Stimulated activated CD8-positive, alpha-beta memory T cell treated with anti-CD3 and anti-CD28 coated beads, Interleukin-12 subunit alpha, Interleukin-12 subunit beta, amount 100 ng/mL, for 24 hours (primary cell): ENCODE results near the gene SYCE3.
"Not testable (repeated sequence)": the region's sequence is repeated elsewhere in the genome, so short reads cannot be mapped to it uniquely, and the experiment has no call there.

ENCODE experiments used
- DNase-seq: peaks from one replicate; pipeline ENCODE4 v3.0.0-alpha.2; 2020; ENCODE audit errors: extremely low read depth

Gene SYCE3

DNA sequence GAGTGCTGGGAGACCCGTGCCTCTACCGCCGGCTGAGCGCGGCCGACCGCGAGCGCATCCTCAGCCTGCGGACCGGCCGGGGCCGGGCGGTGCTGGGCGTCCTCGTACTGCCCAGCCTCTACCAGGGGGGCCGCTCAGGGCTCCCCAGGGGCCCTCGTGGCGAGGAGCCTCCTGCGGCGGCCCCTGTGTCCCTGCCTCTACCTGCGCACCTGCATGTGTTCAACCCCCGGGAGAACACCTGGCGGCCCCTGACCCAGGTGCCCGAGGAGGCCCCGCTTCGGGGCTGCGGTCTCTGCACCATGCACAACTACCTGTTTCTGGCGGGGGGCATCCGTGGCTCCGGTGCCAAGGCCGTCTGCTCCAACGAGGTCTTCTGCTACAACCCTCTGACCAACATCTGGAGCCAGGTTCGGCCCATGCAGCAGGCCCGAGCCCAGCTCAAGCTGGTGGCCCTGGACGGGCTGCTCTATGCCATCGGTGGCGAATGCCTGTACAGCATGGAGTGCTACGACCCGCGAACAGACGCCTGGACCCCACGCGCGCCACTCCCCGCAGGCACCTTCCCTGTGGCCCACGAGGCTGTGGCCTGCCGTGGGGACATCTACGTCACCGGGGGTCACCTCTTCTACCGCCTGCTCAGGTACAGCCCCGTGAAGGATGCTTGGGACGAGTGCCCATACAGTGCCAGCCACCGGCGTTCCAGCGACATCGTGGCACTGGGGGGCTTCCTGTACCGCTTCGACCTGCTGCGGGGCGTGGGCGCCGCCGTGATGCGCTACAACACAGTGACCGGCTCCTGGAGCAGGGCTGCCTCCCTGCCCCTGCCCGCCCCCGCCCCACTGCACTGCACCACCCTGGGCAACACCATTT lies 13.6 kb downstream of the SYCE3 start:
- DNase-seq: no peak

DNA sequence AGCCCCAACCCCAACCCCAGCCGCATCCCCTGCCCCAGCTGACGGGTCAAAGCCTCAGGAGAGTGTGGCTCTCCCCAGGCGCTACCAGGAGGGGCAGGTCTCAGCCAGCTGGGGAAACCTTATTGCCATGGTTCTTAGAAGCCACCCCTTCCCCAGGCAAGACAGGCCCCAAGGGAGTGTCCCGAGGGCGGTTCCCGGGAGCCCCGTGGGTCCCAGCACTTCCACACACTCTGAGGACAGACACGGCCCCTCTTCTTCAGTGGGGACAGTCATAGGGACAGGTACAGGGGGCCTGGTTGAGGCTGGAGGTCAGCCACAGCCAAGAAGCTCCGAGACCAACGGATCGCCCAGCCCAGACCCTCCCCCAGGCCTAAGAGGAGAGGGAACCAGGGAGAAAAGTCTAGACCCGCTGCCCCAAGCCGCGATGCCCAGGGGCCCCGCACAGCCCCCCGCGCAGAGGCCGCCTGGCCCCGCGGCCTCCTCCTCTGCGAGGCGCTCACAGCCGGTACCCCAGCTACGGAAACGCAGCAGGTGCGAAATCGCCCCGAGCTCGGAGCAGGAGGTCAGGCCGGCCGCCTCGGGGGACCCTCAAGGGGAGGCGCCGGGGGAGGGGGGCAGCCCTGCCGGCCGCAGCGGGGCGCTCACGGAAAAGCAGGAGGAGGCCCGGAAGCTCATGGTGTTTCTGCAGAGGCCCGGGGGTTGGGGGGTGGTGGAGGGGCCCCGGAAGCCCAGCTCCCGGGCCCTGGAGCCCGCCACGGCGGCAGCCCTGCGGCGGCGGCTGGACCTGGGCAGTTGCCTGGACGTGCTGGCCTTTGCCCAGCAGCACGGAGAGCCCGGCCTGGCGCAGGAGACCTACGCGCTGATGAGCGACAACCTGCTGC lies 14.4 kb downstream of the SYCE3 start:
- DNase-seq: no peak

DNA sequence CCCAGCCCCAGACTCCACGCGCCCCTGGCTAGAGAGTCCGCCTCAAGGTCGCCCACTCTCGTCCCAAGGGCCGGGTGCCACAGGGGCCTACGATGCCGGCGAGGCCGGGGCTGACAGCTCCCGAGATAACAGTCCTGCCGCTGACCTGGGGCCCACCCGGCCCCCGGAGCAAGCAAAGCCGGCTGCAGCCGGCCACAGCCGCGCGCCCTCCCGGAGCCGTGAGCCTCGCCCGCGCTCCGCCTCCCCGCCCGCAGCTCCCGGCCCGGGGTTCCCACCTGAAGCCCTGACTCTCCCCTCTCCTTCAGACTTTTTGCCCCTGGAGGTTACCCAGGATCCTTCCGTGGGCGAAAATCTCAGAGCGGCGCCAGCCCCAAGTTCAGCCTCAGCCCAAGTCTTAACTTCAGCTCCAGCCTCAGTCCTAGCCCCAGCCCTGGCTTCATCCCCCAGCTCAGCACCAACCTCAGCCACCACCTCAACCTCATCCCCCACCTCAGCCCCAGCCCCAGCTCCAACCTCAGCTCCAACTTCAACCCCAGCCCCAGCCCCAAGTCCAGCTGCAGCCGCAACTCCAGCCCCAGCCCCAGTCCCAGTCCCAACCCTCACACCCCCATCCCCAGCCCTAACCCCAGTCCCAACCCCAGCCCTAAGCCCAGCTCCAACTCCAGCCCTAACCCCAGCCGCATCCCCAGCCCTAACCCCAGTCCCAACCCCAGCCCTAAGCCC lies 15.3 kb downstream of the SYCE3 start:
- DNase-seq: no peak

DNA sequence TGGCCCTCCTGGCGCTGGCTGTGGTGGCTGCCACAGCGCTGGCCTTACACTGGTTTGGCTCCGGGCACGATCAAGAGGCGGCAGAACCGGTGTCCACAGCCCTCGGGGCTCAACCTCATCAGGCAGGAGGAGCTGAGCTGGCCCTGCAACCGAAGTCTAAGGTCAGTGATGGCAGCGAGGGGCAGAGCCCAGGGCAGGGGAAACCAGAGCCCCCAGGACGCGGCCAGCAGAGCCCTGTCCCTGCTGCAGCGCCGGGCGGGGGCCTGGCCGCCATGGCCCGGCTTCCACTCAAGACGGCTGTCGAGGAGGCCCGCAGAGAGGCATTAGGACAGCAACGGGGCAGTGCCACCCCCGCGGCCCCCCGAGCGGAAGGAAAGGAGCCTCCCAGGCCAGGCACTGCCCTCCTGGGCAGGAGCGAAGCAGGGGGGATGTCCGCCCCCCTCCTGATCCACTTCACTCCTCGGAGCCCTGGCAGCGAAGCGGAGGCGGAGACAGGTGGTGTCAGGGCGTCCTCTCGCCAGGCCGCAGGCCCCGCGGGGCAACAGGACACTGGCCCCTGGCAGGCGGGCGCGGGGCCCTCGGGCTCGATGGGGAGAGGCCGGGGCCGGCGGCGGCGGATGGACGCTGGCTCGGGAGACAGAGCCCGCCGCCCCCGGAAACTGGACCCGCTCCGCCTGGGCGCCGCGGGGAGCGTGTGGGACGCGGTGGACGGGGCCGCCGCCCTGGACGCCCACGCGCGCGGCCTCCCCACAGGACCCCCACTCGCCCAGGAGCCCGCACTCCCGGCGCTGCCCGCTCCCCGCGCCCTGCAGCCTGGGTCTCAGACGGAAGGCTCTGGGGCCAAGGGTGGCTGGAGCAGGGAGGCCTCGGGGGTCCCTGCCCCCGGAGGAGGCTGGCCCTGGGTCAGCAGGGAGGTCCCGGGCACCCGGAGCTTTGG lies 16.1 kb downstream of the SYCE3 start:
- no peak for DNase-seq

DNA sequence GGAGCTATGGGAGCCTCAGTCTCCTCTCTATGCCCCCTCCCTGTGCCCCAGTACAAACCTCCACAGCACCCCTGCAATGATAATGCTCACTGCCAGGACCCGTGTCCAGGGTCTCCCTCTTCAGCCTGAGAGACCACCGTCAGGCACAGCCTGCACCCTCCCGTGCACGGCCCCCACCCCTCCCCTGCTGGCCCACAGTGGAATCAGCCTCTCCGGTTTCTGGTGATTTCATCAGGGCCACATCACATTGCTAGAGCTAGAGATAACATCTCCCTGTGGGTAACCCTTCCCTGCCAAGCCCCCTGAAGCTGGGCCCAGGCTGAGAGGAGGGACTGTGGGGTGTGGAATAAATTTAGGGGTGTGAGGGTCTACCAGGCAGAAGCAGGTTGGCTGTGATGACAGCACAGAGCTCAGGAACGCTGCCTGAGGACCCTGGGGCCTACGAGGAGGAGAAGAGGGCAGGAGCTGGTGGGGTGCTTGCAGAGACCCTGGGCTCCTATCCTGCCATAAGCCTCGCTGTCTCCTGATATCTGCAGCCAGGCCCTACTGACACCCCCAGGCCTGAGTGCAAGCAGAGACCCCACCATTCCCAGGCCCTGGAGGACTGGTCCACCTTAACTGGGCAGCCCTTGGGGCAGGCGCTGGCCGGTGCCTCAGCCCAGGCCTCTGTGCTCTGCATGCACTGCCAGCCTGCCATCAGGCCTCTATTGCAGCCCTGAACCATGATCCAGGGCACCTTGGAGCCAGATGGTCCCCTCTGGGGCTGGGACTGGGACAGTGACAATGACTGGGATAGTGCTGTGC lies 17.0 kb downstream of the SYCE3 start, which contains the start of gene KLHDC7B:
TSS of gene KLHDC7B (plus strand) at position 378 of the 804 bp plus-strand sequence. CDS start at position 723, 345 bp downstream.
- DNase-seq: no peak

DNA sequence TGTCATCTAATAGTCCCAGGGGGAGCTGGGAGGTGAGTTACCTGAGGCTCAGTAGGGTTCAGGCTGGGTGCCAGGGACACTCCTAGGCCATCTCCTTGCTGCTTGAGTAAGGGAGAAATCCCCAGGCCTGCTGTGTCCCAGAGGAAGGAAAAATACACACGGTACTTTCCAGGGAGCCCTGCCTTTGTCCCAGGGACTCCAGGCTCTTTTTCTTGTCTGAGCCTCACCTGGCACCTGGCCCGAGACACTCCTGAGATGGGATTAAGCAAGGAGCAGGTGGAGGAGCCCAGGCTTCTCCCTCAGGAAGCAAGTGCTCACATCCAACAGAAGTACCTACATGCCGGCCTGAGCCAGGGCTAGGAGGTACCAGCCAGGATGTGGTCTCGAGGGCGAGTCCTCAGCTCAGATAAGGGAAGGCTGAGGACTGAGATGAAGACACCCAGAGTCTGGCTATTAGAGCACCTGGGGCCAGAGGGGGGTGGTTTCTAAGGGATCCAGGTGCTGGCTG lies 17.9 kb downstream of the SYCE3 start:
- DNase-seq: no peak

DNA sequence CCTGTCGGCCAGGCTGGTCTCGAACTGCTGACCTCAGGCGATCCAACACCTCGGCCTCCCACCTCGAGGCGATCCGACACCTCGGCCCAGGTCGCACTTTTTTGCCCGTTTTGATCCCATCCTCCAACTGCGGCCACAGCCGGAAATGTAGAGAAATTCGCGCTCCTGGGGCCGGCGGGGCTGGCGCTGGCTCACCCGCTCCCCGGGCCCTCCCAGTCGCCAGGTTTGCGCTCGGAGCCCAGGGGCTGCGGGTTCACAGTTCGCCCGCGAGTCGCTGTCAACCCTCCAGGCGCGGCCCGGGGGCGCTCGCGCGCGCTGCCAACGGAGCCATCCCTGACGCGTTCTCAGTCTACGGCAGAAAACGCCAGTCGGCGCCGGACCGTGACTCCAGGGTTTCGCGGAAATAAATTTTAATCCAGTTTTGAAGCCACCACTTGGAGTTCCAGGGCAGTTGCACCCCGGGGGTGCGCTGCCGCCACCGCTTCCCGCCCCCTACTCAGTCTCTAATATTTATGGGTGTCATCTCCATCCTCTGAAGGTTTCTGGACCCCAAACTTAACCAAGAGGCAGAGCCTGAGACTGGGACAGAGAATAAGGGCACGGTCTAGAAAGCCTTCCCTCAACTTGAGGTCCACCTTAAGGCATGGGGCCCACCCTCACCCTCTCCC lies 18.5 kb downstream of the SYCE3 start:
- DNase-seq: peak; percentile 56

DNA sequence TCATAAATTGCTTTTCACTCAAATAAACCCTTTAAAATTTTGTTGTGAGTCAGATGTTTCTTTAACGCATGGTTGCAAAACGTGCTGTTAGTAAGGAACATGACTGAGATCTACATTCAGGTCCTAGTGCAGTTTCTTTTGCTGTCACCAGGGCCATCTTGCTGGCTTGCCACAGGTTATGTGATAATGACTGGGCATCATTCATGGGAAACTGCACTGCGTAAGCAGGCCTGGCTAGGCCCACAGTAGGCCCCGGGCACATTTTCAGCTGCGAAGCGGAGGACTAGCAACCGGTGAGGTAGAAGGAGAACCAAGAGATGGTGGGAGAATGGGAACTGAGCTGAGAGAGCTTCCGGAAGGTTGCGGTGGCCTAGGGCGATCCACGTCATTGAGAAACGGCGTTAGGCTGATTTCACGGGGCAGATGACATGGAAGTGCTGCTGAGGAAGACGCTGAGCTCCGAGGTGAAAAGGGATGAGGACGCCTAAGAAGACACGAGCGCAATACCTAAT lies 20.2 kb downstream of the SYCE3 start:
- DNase-seq: no peak

DNA sequence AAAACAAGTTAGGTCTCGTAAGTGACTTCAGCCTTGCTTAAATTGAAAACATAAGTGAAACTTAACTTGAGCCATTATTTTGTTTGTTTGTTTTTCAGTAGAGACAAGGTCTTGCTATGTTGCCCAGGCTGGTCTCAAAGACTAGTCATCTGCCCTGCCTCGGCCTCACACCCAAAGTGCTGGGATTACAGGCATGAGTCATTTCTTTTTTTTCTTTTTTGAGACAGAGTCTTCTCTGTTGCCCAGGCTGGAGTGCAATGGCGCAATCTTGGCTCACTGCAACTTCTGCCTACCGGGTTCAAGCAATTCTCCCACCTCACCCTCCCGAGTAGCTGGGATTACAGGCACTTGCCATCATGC lies 21.1 kb downstream of the SYCE3 start:
- DNase-seq: not testable (repeated sequence)

DNA sequence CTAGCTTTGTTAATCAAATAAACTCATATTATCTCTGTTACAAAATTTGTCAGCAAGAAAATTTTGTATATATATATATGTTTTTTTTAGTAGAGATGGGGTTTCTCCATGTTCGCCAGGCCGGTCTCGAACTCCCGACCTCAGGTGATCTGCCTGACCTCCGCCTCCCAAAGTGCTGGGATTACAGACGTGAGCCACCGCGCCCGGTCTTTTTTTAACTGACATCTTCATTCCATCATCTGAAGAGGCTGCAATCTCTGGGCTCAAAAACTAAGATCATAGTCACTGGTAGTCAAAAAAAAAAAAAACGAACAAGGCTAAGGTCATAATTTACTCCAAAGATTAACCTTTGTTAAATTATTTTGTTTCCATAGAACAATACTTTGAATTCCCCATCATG lies 22.3 kb downstream of the SYCE3 start:
- DNase-seq: no peak

DNA sequence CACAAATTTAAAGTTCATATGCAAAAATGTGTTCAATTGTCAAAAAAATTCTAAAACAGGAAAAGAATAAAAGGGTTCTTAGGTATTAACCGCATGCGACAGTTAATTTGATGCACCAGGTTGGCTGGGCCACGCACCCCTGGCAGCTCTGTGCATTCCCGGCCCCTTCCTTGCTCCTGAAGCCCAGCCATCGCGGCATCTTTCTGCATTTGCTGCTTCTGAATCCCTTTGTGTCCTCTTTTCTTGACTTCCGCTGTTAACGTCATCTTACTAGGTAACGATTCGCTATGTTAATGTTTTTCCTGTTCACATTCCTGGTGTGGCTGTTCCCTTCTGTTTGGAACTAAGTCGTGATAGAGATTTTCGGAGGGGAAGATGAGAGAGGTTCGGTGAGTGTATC lies 25.0 kb downstream of the SYCE3 start:
- no peak for DNase-seq

DNA sequence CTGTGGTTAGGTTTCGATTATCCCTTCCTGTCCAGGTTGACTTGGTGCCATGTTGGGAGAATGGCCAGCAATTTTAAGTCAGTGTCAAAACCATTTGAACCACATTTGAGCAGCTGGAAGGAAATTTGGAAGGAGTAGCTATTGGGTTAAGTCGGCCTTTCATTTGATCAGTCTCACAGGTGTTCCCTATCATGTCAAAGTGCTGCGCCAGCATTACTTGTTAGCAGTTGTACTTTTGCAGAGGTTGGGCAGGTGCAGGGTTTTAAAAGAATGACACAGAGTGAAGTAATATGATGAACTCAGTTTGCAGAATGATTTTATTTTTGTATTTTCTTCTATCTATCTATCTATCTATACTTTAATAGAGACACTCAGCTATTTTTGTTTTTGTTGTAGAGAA lies 26.5 kb downstream of the SYCE3 start:
- no peak for DNase-seq

DNA sequence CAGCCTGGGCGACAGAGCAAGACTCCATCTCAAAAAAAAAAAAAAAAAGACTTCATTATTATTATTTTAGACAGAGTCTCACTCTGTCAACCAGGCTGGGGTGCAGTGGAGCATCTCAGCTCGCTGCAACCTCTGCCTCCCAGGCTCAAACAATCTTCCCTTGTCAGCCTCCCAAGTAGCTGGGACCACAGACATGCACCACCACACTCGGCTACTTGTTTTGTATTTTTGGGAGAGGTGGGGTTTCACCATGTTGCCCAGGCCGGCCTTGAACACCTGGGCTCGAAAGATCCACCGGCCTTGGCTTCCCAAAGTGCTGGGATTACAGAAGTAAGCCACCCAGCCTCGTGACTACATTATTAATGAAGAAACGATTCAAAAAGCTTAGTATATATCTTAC lies 27.6 kb downstream of the SYCE3 start:
- no peak for DNase-seq

DNA sequence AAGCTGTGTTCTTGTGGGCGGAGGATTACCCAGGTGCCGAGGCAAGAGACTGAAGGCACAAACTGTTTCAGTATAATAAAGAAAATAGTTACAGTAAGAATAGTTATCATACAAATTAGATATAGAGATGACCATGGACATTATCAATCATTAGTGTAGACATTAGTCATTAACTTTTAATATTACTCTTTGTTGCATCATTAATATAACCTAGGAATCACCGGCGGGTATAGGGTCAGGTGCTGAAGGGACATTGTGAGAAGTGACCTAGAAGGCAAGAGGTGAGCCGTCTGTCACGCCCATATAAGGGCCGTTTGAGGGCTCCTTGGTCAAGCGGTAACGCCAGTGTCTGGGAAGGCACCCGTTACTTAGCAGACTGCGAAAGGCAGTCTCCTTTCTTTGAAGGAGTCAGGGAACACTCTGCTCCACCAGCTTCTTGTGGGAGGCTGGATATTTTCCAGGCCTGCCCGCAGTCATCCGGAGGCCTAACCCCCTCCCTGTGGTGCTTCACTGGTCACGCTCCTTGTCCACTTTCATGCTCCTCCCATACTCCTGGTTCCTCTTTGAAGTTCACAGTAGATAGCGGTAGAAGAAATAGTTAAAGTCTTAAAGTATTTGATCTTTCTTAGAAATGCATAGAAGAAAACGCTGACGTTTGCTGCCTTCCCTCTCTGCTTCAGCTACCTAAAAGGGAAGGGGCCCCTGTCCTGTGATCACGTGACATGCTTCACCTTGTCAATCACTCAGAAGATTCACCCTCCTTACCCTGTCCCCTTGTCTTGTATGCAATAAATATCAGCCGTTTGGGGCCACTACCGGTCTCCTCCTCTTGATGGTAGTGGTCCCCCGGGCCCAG lies 28.6 kb downstream of the SYCE3 start:
- DNase-seq: not testable (repeated sequence)

DNA sequence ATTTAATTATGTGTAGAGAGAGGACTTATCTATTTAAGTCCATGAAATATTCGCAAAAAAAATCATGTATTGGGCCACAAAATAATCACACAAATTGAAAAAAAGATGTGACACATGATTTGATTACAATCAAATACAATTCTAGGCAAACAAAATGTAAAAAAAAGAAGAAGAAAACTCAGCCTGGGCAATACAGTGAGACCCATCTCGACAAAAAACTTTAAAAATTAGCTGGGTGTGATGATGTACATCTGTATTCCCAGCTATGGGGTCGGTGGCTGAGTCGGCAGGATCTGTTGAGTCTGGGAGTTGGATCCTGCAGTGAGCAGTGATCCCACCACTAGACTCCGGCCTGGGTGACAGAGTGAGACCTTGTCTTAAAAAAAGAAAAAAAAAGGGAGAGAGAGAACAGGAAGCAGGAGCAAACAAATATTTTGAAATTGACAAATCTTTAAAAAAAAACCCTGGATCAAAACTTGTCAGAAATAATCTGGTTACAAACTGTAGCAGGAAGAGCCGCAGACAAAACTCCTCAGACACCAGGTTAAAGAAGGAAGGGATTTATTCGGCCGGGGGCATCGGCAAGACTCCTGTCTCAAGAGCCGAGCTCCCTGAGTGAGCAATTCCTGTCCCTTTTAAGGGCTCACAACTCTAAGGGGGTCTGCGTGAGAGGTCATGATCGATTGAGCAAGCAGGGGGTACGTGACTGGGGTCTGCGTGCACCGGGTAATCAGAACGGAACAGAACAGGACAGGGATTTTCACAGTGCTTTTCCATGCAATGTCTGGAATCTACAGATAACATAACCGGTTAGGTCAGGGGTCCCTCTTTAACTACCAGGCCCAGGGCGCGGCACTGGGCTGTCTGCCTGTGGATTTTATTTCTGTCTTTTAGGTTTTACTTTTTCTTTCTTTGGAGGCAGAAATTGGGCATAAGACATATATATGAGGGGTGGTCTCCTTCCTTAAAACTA lies 29.6 kb downstream of the SYCE3 start:
- DNase-seq: no peak

DNA sequence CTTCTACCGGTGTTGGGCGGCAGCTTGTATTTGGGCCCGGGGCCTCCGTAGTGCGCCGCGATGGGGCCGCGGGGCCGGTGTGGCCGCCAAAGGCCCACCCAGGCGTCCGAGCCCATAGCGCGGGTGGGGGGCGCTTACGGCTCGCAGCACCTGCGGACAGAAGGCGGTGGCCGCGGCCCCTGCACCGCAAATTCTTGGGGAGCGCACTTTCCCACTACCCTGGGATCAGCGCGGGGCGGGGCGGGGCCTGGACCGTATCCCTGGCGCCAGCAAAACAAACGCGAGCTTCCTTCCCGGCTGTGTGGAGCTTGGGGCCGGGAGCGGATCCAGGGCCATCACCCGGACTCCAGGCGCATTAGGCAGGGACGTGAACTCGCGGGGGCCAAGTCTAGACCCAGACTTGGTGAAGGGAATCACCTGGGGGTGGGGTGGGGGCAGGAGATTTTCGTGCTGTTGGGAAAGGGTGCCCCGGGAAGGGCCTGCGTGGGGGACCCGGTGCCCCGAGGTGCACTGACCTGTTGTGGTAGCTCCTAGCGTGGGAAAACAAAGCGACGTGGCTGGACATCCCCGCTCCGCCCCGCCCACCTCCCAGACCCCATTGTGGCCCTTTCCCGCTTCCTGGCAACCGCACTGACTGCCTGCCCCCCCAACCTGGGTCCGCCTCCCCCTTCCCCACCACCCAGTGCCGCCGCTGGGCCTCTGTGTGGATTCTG lies 30.6 kb downstream of the SYCE3 start:
- no peak for DNase-seq
